HCT116 (cell line): ENCODE results near the gene METTL25B. TPM values are rescaled to one million over a fixed set of nuclear protein-coding genes. Genes with fewer than 3 reads are reported as not detected.

Experiments
- ATAC-seq: fragments of 200-7000 bp; cut with Tn5 transposase; 2 replicates; pipeline ENCODE4 v1.9.1; 2020; ENCODE audit warnings: mild to moderate bottlenecking, moderate library complexity
- BruUV-seq: library from RNA; stranded (reverse); fragments of 400-500 nt; replicated peaks from 2 replicates; lab custom pipeline; 2021; lab: Mats Ljungman, UMichigan
- CTCF ChIA-PET: fragments of 300-600 bp; sonication (Branson Sonifier 250); formaldehyde crosslinking; loops from one replicate; lab custom pipeline; 2021; ENCODE audit warnings: antibody characterized with exemption; lab: Charles Lee
- POLR2A ChIA-PET: fragments of 300-600, 350-600 bp; sonication (Branson Sonifier 250); formaldehyde crosslinking; loops from one replicate; lab custom pipeline; 2021; ENCODE audit warnings: antibody characterized with exemption; lab: Charles Lee
- RAD21 ChIA-PET, 2 experiments: fragments of 300-600 bp; sonication (Branson Sonifier 250); formaldehyde crosslinking; loops; one replicate each; lab custom pipeline; 2023; ENCODE audit warnings: low total read pairs in 2 of 2; ENCODE audit not compliant: uncharacterized antibody in 2 of 2, unreplicated experiment in 2 of 2, low non-redundant PET in 1 of 2; lab: Charles Lee
- DNase-seq: peaks from one replicate; pipeline ENCODE4 v3.0.0-alpha.2; 2010; ENCODE audit warnings: low read depth, low spot score
- H2AFZ ChIP-seq: fragments of 200-600 bp; shearing (Covaris generic), sonication (generic); 2 replicates; pipeline ENCODE4 v1.6.1; 2017; ENCODE audit warnings: low read depth, mixed run types, mixed read lengths, antibody characterized with exemption, low read length; ENCODE audit not compliant: poor library complexity, severe bottlenecking
- H3K27ac ChIP-seq: 2 replicates; pipeline ENCODE4 v1.5.1; 2012; ENCODE audit warnings: low read depth, low read length
- H3K27me3 ChIP-seq: fragments of 200-600 bp; sonication (generic); 2 replicates; pipeline ENCODE4 v1.6.1; 2016; ENCODE audit warnings: mixed run types, low read length, mixed read lengths; ENCODE audit not compliant: insufficient read depth
- H3K36me3 ChIP-seq, 2 experiments: fragments of 200-500 bp in 1 of 2; fragments of 200-600 bp in 1 of 2; sonication (Bioruptor generic) in 1 of 2; sonication (generic) in 1 of 2; 2 replicates each; pipeline versions ENCODE4 v1.5.1 to v1.6.1; 2014 to 2016; ENCODE audit warnings: low read length in 2 of 2, inconsistent platforms in 1 of 2, mixed read lengths in 1 of 2, mixed run types in 1 of 2; ENCODE audit not compliant: insufficient read depth in 2 of 2, control insufficient read depth in 1 of 2
- H3K4me1 ChIP-seq, 2 experiments: fragments of 200-600 bp in 1 of 2; sonication (generic) in 1 of 2; 2 replicates each; pipeline versions ENCODE4 v1.5.1 to v1.6.1; 2012 to 2017; ENCODE audit warnings: low read length in 2 of 2, inconsistent platforms in 1 of 2, mild to moderate bottlenecking in 1 of 2, mixed read lengths in 1 of 2, mixed run types in 1 of 2, moderate library complexity in 1 of 2; ENCODE audit not compliant: insufficient read depth in 2 of 2, control insufficient read depth in 1 of 2
- H3K4me2 ChIP-seq: fragments of 200-600 bp; sonication (generic); 2 replicates; pipeline ENCODE4 v1.6.1; 2017; ENCODE audit warnings: mixed run types, low read length, mixed read lengths
- H3K4me3 ChIP-seq, 2 experiments: fragments of 200-600 bp in 1 of 2; sonication (generic) in 1 of 2; replicated peaks in 1 of 2; 2 replicates each; pipeline ENCODE4 v1.5.1; 2011 to 2016; ENCODE audit warnings: low read length in 2 of 2, control low read depth in 1 of 2, low read depth in 1 of 2, mild to moderate bottlenecking in 1 of 2, mixed read lengths in 1 of 2, mixed run types in 1 of 2
- H3K79me2 ChIP-seq: fragments of 200-600 bp; sonication (generic); 2 replicates; pipeline ENCODE4 v1.6.1; 2017; ENCODE audit warnings: mild to moderate bottlenecking, mixed run types, low read length, moderate library complexity, mixed read lengths; ENCODE audit not compliant: insufficient read depth
- H3K9ac ChIP-seq: fragments of 200-600 bp; sonication (generic); 2 replicates; pipeline ENCODE4 v1.6.1; 2016; ENCODE audit warnings: low read length, mixed read lengths
- H3K9me2 ChIP-seq: fragments of 200-600 bp; sonication (generic), shearing (Covaris generic); 2 replicates; pipeline ENCODE4 v1.6.1; 2017; ENCODE audit warnings: mixed run types, mild to moderate bottlenecking, moderate library complexity; ENCODE audit not compliant: insufficient read depth
- H3K9me3 ChIP-seq, 2 experiments: fragments of 200-500 bp in 1 of 2; fragments of 200-600 bp in 1 of 2; sonication (Bioruptor generic) in 1 of 2; sonication (generic) in 1 of 2; 2 replicates each; pipeline ENCODE4 v1.6.1; 2014 to 2017; ENCODE audit warnings: low read length in 2 of 2, mixed read lengths in 2 of 2, inconsistent platforms in 1 of 2, low read depth in 1 of 2, mild to moderate bottlenecking in 1 of 2, mixed run types in 1 of 2, moderate library complexity in 1 of 2; ENCODE audit not compliant: control insufficient read depth in 1 of 2, insufficient read depth in 1 of 2
- H4K20me1 ChIP-seq: fragments of 200-600 bp; sonication (generic), shearing (Covaris generic); 2 replicates; pipeline ENCODE4 v1.6.1; 2017; ENCODE audit warnings: mixed run types, mild to moderate bottlenecking, moderate library complexity; ENCODE audit not compliant: insufficient read depth
- ATF3 ChIP-seq: IDR thresholded peaks from 2 replicates; pipeline ENCODE4 v1.6.1; 2012
- CBX3 ChIP-seq: IDR thresholded peaks from 2 replicates; pipeline ENCODE4 v1.6.1; 2012; ENCODE audit warnings: low read depth
- EGR1 ChIP-seq: IDR thresholded peaks from 2 replicates; pipeline ENCODE4 v1.6.1; 2012; ENCODE audit warnings: low read depth
- EZH2 ChIP-seq: fragments of 200-600 bp; sonication (generic); IDR thresholded peaks from 2 replicates; pipeline ENCODE4 v1.6.1; 2017; ENCODE audit warnings: antibody characterized with exemption, mixed run types
- EZH2phosphoT487 ChIP-seq: fragments of 200-600 bp; IDR thresholded peaks from 2 replicates; pipeline ENCODE4 v1.6.1; 2018; ENCODE audit warnings: antibody characterized with exemption, borderline replicate concordance
- JUND ChIP-seq: IDR thresholded peaks from 2 replicates; pipeline ENCODE4 v1.6.1; 2012
- POLR2A ChIP-seq: IDR thresholded peaks from 2 replicates; pipeline ENCODE4 v1.7.0; 2011; ENCODE audit warnings: borderline replicate concordance; ENCODE audit not compliant: insufficient read depth, insufficient read length; ENCODE audit errors: extremely low read depth
- POLR2AphosphoS5 ChIP-seq: IDR thresholded peaks from 2 replicates; pipeline ENCODE4 v1.6.1; 2011; ENCODE audit warnings: mild to moderate bottlenecking, low read depth, low read length, moderate library complexity
- REST ChIP-seq: IDR thresholded peaks from 2 replicates; pipeline ENCODE4 v1.6.1; 2012; ENCODE audit warnings: low read depth
- SIN3A ChIP-seq: IDR thresholded peaks from 2 replicates; pipeline ENCODE4 v1.6.1; 2012; ENCODE audit warnings: low read depth
- SP1 ChIP-seq: IDR thresholded peaks from 2 replicates; pipeline ENCODE4 v1.6.1; 2012; ENCODE audit warnings: low read depth
- ZFX ChIP-seq: fragments of 450-650 bp; IDR thresholded peaks from 2 replicates; pipeline ENCODE4 v1.6.1; 2017
- ZNF274 ChIP-seq: fragments of 200-500 bp; sonication (Bioruptor generic); IDR thresholded peaks from 2 replicates; pipeline ENCODE4 v1.6.1; 2014; ENCODE audit warnings: mild to moderate bottlenecking, low read depth, low read length, inconsistent platforms
- intact Hi-C: fragments of 100-400 bp; cut with micrococcal nuclease; formaldehyde crosslinking; loops from 2 replicates; pipeline ENCODE4 v1.10.0; 2022
- total RNA-seq: library from RNA; stranded (reverse); gene quantifications from one replicate; pipeline ENCODE4 v1.2.1, GENCODE V29; 2021; ENCODE audit not compliant: unreplicated experiment
- TF ChIP-seq, protein P1 (sequence below): IDR thresholded peaks from 2 replicates; pipeline ENCODE4 v1.6.1; 2011; ENCODE audit warnings: mild to moderate bottlenecking, low read length, moderate library complexity; ENCODE audit not compliant: insufficient replicate concordance; ENCODE audit errors: extremely low read depth

METTL25B gene
- total RNA-seq, 1 experiment from 2014 or later: 36.5 TPM

DNA sequence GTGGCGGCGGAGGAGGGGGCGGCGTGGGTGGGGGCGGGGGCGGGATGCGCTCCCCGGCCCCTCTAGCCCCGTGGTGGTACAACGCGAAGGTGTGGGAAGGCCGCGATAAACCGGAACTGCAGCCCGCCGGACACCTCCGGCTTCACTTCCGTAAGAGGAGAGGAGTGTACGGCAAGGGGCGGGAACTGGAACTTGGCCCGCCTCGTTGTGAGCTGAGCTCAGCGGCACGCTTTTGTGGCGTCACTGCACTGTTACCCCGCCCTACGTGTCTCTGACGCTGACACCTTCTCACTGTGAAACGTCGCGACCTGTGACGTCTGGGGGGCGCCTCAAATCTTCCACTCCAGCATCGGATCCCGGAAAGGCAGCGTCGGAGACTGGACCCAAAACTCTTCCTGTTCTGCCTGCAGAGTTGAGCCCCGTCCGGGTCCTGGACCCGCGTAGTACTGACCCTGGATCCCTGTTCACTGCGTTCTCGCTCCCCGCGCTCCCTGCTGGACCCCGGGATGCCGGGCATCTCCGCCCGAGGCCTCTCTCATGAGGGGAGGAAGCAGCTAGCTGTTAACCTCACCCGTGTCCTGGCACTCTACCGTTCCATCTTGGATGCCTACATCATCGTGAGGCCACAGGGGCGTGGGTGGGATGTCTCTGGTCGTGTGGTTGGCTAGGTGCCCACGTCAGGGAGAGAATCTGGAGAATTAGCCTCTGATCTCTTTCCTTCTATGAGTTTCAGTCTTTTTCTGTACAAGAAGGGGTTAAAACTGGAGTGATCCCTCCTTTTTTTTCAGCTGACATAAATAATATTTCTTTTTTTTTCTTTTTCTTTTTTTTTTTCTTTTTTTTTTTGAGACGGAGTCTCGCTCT lies 562 bp downstream of the METTL25B start, which contains the start of gene ISG20L2 (continued):
- TF ChIP-seq ATF3 (no peak), ZFX (peak; percentile 92), ZNF274 (no peak), SP1 (no peak), CBX3 (no peak), POLR2A (no peak), JUND (no peak), REST (no peak), POLR2AphosphoS5 (peak; percentile 86)
- TF ChIP-seq, all 23 proteins: peak for 4

- no peaks in the 10 kb centered on the region for H3K27me3 ChIP-seq
- ChIA-PET RAD21 (no interaction called here), POLR2A (no interaction called here), CTCF (no interaction called here)
- intact Hi-C loops: no loop called here
- H3K36me3 ChIP-seq: peaks cover 8 to 21% of the 10 kb centered on the region in 2 experiments; a peak in 3 of 4 replicates
- ATAC-seq (no peak), DNase-seq (no peak)
- H3K79me2 ChIP-seq: peaks cover 16% of the 10 kb centered on the region
- H3K4me2 ChIP-seq: no peak overlapping the region
- no peak overlapping the region for H3K4me3 ChIP-seq
- H3K9me3 ChIP-seq: no peaks in the 10 kb centered on the region
- H3K4me1 ChIP-seq: peaks cover 5 to 8% of the 10 kb centered on the region in 2 experiments; a peak in 3 of 4 replicates
- H3K27ac ChIP-seq: no peak overlapping the region
- H4K20me1 ChIP-seq: no peaks in the 10 kb centered on the region
- H3K9me2 ChIP-seq: no peaks in the 10 kb centered on the region
- BruUV-seq: no TSS peak
- no peak overlapping the region for H3K9ac ChIP-seq
- H2AFZ ChIP-seq: no peak overlapping the region
- TF ChIP-seq EGR1 (no peak), SP1 (no peak), SIN3A (no peak), REST (no peak), ZNF274 (no peak), EZH2 (no peak), EZH2phosphoT487 (no peak)
- TF ChIP-seq, protein P1, sequence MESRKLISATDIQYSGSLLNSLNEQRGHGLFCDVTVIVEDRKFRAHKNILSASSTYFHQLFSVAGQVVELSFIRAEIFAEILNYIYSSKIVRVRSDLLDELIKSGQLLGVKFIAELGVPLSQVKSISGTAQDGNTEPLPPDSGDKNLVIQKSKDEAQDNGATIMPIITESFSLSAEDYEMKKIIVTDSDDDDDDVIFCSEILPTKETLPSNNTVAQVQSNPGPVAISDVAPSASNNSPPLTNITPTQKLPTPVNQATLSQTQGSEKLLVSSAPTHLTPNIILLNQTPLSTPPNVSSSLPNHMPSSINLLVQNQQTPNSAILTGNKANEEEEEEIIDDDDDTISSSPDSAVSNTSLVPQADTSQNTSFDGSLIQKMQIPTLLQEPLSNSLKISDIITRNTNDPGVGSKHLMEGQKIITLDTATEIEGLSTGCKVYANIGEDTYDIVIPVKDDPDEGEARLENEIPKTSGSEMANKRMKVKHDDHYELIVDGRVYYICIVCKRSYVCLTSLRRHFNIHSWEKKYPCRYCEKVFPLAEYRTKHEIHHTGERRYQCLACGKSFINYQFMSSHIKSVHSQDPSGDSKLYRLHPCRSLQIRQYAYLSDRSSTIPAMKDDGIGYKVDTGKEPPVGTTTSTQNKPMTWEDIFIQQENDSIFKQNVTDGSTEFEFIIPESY: no peak
Measured at GRCh38 chr1:156733989-156734584, 5.8 kb downstream of the METTL25B start.
